ENCODE results near the gene PLXNA2. TPM values are rescaled to one million over a fixed set of nuclear protein-coding genes. Genes with fewer than 3 reads are reported as not detected.

PLXNA2 gene
- total RNA-seq, 2 donors from 2014 or later: 7.3 to 8.9 TPM

DNA sequence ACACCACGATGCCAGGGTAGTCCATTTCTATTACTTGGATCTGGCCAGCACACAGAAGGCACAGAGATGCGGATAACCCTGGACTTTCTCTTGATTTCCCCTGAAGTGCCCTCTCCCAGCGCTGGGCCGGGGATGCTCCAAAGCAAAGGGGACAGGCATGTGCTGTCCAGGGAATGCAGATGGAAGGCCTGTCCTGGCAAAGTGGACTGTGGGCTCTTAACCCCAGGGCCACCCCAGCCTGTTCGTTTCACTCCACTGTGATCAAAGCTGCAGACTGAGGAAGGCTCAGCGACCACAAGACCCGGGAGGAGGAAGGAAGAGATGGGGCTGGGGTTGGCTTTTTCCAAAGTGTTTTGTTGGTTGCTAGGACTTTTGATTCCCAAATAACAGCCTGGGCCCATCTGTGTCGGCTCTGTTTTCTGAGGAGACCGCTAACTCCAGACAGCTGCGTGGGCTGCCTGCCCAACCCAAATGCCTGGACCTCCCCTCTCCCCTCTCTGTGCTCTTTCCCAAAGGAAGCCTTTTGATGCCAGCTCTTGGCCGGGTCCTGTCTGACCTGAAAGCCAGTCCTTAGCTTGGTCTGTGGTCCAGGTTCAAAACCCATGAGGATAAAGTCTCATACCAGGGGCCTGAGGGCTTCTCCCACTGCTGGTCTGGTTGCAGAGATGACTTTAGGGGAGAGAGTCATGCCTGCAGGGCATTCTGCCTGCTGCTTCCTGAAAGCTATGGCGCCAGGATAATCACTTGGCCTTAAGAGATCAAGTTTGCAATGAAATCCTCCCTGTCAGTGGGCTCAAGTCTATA is 213.7 kb downstream of the PLXNA2 start:
- no peak for TF ChIP-seq POLR2A (IDR thresholded peaks at IDR 0.05)
- TF ChIP-seq, protein P1, sequence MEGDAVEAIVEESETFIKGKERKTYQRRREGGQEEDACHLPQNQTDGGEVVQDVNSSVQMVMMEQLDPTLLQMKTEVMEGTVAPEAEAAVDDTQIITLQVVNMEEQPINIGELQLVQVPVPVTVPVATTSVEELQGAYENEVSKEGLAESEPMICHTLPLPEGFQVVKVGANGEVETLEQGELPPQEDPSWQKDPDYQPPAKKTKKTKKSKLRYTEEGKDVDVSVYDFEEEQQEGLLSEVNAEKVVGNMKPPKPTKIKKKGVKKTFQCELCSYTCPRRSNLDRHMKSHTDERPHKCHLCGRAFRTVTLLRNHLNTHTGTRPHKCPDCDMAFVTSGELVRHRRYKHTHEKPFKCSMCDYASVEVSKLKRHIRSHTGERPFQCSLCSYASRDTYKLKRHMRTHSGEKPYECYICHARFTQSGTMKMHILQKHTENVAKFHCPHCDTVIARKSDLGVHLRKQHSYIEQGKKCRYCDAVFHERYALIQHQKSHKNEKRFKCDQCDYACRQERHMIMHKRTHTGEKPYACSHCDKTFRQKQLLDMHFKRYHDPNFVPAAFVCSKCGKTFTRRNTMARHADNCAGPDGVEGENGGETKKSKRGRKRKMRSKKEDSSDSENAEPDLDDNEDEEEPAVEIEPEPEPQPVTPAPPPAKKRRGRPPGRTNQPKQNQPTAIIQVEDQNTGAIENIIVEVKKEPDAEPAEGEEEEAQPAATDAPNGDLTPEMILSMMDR (IDR thresholded peaks at IDR 0.05): no peak
- no peak for TF ChIP-seq POLR2AphosphoS5 (IDR thresholded peaks at IDR 0.05)
- Histone ChIP-seq H3K4me1 (replicated peaks) (no peaks in the 10 kb centered on the region), H3K9me3 (no peaks in the 10 kb centered on the region), H3K27ac (peak overlapping the region in 1 of 2 donors; percentile 42), H3K4me3 (no peak overlapping the region), H3K27me3 (replicated peaks; ENCODE audit: insufficient read depth) (no peaks in the 10 kb centered on the region), H3K36me3 (no peaks in the 10 kb centered on the region)
- intact Hi-C loops (cut with DNase I): loop anchor here (5.0 kb wide), 1 partner anchor 62 kb away; no protein-coding TSS in a partner anchor
- DNase-seq (ENCODE audit: low spot score): no peak
- 61% methylated on average over 12 of the region's 12 CpGs for WGBS

- H3K27me3 ChIP-seq (replicated peaks; ENCODE audit: insufficient read depth): no peaks in the 10 kb centered on the region
- peak overlapping the region; percentile 9 to 42 for H3K27ac ChIP-seq
- H3K4me1 ChIP-seq (replicated peaks): no peaks in the 10 kb centered on the region
- intact Hi-C loops (cut with DNase I): loop anchor here (5.0 kb wide), 1 partner anchor 63 kb away; no protein-coding TSS in a partner anchor
- H3K36me3 ChIP-seq: no peaks in the 10 kb centered on the region
- TF ChIP-seq POLR2AphosphoS5 (IDR thresholded peaks at IDR 0.05) (no peak), POLR2A (IDR thresholded peaks at IDR 0.05) (no peak)
- TF ChIP-seq, protein P1 (IDR thresholded peaks at IDR 0.05): no peak
- DNase-seq (ENCODE audit: low spot score): no peak
- H3K4me3 ChIP-seq: no peak overlapping the region
- 62% methylated on average over 12 of the region's 13 CpGs for WGBS
- no peaks in the 10 kb centered on the region for H3K9me3 ChIP-seq
Observed at GRCh38 chr1:208029381-208030287, 214.6 kb downstream of the PLXNA2 start.

GRCh38 chr1:208028526-208028925 is 215.7 kb downstream of the PLXNA2 start:
- WGBS: 69% methylated on average over 7 of the region's 7 CpGs
- H3K4me1 ChIP-seq (replicated peaks): no peaks in the 10 kb centered on the region
- no peaks in the 10 kb centered on the region for H3K36me3 ChIP-seq
- no peak overlapping the region for H3K4me3 ChIP-seq
- H3K9me3 ChIP-seq: no peaks in the 10 kb centered on the region
- TF ChIP-seq POLR2AphosphoS5 (IDR thresholded peaks at IDR 0.05) (no peak), POLR2A (IDR thresholded peaks at IDR 0.05) (no peak)
- TF ChIP-seq, protein P1 (IDR thresholded peaks at IDR 0.05): no peak
- intact Hi-C loops (cut with DNase I): no loop called here
- peak overlapping the region in 1 of 2 donors; percentile 42 for H3K27ac ChIP-seq
- DNase-seq (ENCODE audit: low spot score): no peak
- H3K27me3 ChIP-seq (replicated peaks; ENCODE audit: insufficient read depth): no peaks in the 10 kb centered on the region

- no peak for DNase-seq (ENCODE audit: low spot score)
- intact Hi-C loops (cut with DNase I): no loop called here
Observed at GRCh38 chr1:208027861-208028260, 216.3 kb downstream of the PLXNA2 start.

More at GRCh38 chr1:208027861-208028260, 216.3 kb downstream of the PLXNA2 start:
- WGBS: 91% methylated on average over 11 of the region's 11 CpGs
- H3K36me3 ChIP-seq: no peaks in the 10 kb centered on the region
- TF ChIP-seq POLR2AphosphoS5 (IDR thresholded peaks at IDR 0.05) (no peak), POLR2A (IDR thresholded peaks at IDR 0.05) (no peak)
- TF ChIP-seq, protein P1 (IDR thresholded peaks at IDR 0.05): no peak
- no peaks in the 10 kb centered on the region for H3K9me3 ChIP-seq
- H3K27me3 ChIP-seq (replicated peaks; ENCODE audit: insufficient read depth): no peaks in the 10 kb centered on the region
- no peak overlapping the region for H3K4me3 ChIP-seq
- no peak overlapping the region for H3K27ac ChIP-seq
- no peaks in the 10 kb centered on the region for H3K4me1 ChIP-seq (replicated peaks)
